ENCODE measurements around the gene TBC1D19.
"Not testable (repeated sequence)": the region's sequence is repeated elsewhere in the genome, so short reads cannot be mapped to it uniquely, and the experiment has no call there.

TBC1D19 gene

GRCh38 chr4:26601204-26601603 is 17.3 kb downstream of the TBC1D19 start:
- DNase-seq: no peak

- no peak for DNase-seq
Measured at GRCh38 chr4:26607776-26608175, 23.9 kb downstream of the TBC1D19 start.

GRCh38 chr4:26609391-26609790 is 25.5 kb downstream of the TBC1D19 start:
- no peak for DNase-seq

- no peak for DNase-seq
Measured at GRCh38 chr4:26609868-26610267, 26.0 kb downstream of the TBC1D19 start.

GRCh38 chr4:26611372-26611771 is 27.5 kb downstream of the TBC1D19 start:
- DNase-seq: no peak

GRCh38 chr4:26611885-26612284 is 28.0 kb downstream of the TBC1D19 start:
- DNase-seq: no peak

- no peak for DNase-seq
Measured at GRCh38 chr4:26613237-26613636, 29.4 kb downstream of the TBC1D19 start.

GRCh38 chr4:26613735-26614134 is 29.9 kb downstream of the TBC1D19 start:
- no peak for DNase-seq

- no peak for DNase-seq
Measured at GRCh38 chr4:26619784-26620183, 35.9 kb downstream of the TBC1D19 start.

- DNase-seq: no peak
Measured at GRCh38 chr4:26621366-26621765, 37.5 kb downstream of the TBC1D19 start.

GRCh38 chr4:26622913-26623312 is 39.0 kb downstream of the TBC1D19 start:
- DNase-seq: no peak

- not testable (repeated sequence) for DNase-seq
Measured at GRCh38 chr4:26626658-26627057, 42.8 kb downstream of the TBC1D19 start.

GRCh38 chr4:26632916-26633315 is 49.0 kb downstream of the TBC1D19 start:
- DNase-seq: no peak

GRCh38 chr4:26634237-26634636 is 50.4 kb downstream of the TBC1D19 start:
- DNase-seq: no peak

GRCh38 chr4:26636458-26636857 is 52.6 kb downstream of the TBC1D19 start:
- DNase-seq: no peak

GRCh38 chr4:26640639-26641038 is 56.8 kb downstream of the TBC1D19 start:
- not testable (repeated sequence) for DNase-seq

- no peak for DNase-seq
Measured at GRCh38 chr4:26647523-26648224, 63.8 kb downstream of the TBC1D19 start.

GRCh38 chr4:26648260-26648659 is 64.4 kb downstream of the TBC1D19 start:
- no peak for DNase-seq

GRCh38 chr4:26660261-26660660 is 76.4 kb downstream of the TBC1D19 start:
- no peak for DNase-seq

- no peak for DNase-seq
Measured at GRCh38 chr4:26663888-26664287, 80.0 kb downstream of the TBC1D19 start.

GRCh38 chr4:26670903-26671537 is 87.1 kb downstream of the TBC1D19 start:
- no peak for DNase-seq

- not testable (repeated sequence) for DNase-seq
Measured at GRCh38 chr4:26679040-26679695, 95.3 kb downstream of the TBC1D19 start.

GRCh38 chr4:26682436-26682835 is 98.6 kb downstream of the TBC1D19 start:
- no peak for DNase-seq

GRCh38 chr4:26685250-26685649 is 101.4 kb downstream of the TBC1D19 start:
- DNase-seq: no peak
